ENCODE data around the gene SCGB3A1.
A peak's percentile ranks its signal among the peaks of the same experiment; 100 is the strongest.

SCGB3A1 gene

DNA sequence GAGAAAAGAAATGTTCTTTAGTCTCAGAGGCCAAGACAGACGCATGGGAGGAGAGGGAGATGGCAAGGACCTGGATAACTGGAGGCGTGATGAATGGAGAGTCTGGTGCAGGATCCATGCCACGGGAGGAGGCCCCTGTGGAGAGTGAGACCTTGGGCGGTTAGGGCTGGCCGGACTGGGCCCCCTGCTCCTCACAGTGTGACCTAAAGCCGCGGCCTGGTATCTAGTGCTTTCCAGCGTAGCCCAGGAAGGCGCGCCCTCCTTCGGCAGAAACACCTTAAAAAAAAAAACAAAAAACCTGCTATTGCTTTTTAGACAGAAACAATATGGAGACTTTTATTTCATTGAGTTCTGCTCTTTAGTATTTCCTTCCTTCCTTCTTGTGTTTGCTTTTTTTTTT, 33.1 kb downstream of the SCGB3A1 start:
- Mint-ChIP-seq H3K27ac (peak overlapping the region; percentile 90), H3K9me3 (peaks cover 6% of the 10 kb centered on the region), H3K27me3 (ENCODE audit: low read depth, poor library complexity) (no peaks in the 10 kb centered on the region), H3K4me1 (peaks cover 6% of the 10 kb centered on the region), H3K36me3 (ENCODE audit: low read depth) (peaks cover 91% of the 10 kb centered on the region), H3K4me3 (no peak overlapping the region)
- no peak for DNase-seq
- TF ChIP-seq, protein P1, sequence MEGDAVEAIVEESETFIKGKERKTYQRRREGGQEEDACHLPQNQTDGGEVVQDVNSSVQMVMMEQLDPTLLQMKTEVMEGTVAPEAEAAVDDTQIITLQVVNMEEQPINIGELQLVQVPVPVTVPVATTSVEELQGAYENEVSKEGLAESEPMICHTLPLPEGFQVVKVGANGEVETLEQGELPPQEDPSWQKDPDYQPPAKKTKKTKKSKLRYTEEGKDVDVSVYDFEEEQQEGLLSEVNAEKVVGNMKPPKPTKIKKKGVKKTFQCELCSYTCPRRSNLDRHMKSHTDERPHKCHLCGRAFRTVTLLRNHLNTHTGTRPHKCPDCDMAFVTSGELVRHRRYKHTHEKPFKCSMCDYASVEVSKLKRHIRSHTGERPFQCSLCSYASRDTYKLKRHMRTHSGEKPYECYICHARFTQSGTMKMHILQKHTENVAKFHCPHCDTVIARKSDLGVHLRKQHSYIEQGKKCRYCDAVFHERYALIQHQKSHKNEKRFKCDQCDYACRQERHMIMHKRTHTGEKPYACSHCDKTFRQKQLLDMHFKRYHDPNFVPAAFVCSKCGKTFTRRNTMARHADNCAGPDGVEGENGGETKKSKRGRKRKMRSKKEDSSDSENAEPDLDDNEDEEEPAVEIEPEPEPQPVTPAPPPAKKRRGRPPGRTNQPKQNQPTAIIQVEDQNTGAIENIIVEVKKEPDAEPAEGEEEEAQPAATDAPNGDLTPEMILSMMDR (IDR thresholded peaks at IDR 0.05): no peak

DNA sequence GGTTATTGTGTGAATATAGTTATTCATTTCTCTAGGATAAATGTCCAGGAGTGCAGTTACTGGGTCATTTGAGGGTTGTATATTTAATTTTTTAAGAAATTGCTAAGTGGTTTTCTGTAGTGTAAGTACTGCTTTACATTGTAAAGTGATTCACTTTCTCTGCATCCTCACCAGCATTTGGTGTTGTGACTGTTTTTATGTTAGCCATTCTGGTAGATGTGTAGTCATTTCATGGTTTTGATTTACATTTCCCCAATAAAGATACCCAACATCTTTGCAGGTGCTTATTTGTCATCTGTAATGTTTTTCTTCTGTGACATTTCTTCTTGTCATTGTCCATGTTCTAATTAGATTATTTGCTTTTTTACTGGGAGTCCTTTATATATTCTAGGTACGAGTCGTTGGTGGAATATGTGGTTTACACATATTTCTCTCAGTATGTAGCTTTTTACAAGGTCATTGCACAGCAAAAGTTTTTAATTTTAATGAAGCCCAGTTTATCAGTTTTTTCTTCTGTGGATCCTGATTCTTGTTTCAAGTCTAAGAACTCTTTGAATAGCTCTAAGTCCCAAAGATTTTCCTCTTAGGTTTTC, 34.0 kb downstream of the SCGB3A1 start:
- DNase-seq: no peak
- H3K4me1 Mint-ChIP-seq: peaks cover 6% of the 10 kb centered on the region
- H3K27ac Mint-ChIP-seq: no peak overlapping the region
- TF ChIP-seq, protein P1 (IDR thresholded peaks at IDR 0.05): no peak
- H3K4me3 Mint-ChIP-seq: no peak overlapping the region
- H3K9me3 Mint-ChIP-seq: peaks cover 6% of the 10 kb centered on the region
- H3K36me3 Mint-ChIP-seq (ENCODE audit: low read depth): peaks cover 95% of the 10 kb centered on the region
- no peaks in the 10 kb centered on the region for H3K27me3 Mint-ChIP-seq (ENCODE audit: low read depth, poor library complexity)

DNA sequence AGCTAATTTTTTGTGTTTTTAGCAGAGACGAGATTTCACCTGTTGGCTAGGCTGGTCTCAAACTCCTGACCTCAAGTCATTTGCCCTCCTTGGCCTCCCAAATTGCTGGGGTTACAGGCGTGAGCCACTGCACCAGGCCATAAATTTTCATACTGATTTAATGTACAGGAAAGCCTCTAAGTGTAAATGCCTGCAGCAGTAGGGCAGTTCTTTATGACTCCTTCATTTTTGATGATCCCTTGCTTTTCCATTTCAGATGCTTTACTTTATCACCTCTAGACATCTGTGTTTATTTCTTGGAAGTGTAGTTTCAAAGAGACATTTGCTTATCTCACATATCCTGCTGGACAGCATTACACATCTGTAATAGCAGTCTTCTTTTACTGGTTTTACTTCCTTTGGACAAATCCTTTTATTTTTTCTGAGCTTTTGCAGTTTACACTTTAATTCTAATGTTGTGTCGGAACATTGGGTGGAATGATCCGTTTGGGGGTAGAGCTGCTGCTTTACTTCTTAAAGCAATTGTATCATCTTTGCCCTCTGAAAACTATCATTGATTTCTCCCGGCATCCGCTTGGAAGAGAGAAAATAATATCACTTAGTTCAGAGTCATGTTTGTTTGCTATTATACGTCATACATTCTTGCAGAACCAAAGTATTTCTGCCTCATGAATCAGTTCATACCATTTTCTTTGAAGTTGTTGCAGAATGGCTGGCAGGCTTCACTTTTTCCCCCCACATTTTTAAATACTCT, 36.0 kb downstream of the SCGB3A1 start:
- H3K27ac Mint-ChIP-seq: no peak overlapping the region
- TF ChIP-seq, protein P1 (IDR thresholded peaks at IDR 0.05): no peak
- H3K9me3 Mint-ChIP-seq: no peaks in the 10 kb centered on the region
- no peak for DNase-seq
- H3K4me3 Mint-ChIP-seq: no peak overlapping the region
- H3K4me1 Mint-ChIP-seq: peaks cover 6% of the 10 kb centered on the region
- peaks cover 95% of the 10 kb centered on the region for H3K36me3 Mint-ChIP-seq (ENCODE audit: low read depth)
- no peaks in the 10 kb centered on the region for H3K27me3 Mint-ChIP-seq (ENCODE audit: low read depth, poor library complexity)

DNA sequence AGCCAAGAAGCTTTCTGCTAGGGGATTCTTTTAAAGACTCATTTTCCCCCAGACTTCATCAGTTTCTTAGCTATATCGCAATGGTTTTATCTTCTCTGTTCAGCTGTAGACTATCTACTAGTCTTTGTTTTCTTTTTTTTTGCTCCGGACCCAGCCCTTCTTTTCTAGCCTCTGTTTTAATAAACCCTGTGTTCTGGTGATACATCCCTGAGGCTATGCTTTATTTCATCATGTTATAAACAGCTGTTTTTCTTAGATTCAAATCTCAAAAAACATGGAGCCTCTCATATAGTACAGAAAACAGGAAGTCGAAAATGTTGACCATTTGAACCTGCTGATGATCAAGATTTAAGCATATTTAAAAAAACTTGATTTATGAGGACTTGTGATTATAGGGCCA, 37.8 kb downstream of the SCGB3A1 start:
- TF ChIP-seq, protein P1 (IDR thresholded peaks at IDR 0.05): no peak
- H3K4me1 Mint-ChIP-seq: peaks cover 6% of the 10 kb centered on the region
- H3K27ac Mint-ChIP-seq: no peak overlapping the region
- H3K36me3 Mint-ChIP-seq (ENCODE audit: low read depth): peaks cover 95% of the 10 kb centered on the region
- DNase-seq: no peak
- H3K4me3 Mint-ChIP-seq: no peak overlapping the region
- no peaks in the 10 kb centered on the region for H3K9me3 Mint-ChIP-seq
- no peaks in the 10 kb centered on the region for H3K27me3 Mint-ChIP-seq (ENCODE audit: low read depth, poor library complexity)

DNA sequence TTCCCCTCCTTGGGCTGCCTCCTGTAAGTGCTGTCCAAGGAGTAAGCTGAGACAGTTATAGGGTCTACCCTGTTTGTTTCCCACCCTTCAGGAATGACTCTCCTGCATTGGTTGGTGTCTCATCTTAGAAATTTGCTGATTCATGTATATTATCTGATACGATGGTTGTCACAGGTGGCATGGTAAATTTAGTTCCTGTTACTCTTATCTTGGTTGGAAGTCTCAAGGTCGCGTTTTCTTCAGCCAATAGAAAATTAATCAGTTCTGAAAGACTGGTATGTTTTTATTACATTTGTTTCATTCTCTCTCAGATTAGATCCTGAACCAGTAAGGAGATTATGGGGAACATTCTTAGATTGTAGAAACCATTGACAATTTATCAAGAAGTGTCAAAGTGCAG, 42.7 kb downstream of the SCGB3A1 start:
- H3K9me3 Mint-ChIP-seq: peaks cover 11% of the 10 kb centered on the region
- no peak overlapping the region for H3K4me3 Mint-ChIP-seq
- DNase-seq: no peak
- H3K27me3 Mint-ChIP-seq (ENCODE audit: low read depth, poor library complexity): no peaks in the 10 kb centered on the region
- H3K4me1 Mint-ChIP-seq: no peaks in the 10 kb centered on the region
- H3K27ac Mint-ChIP-seq: peak overlapping the region; percentile 93
- TF ChIP-seq, protein P1 (IDR thresholded peaks at IDR 0.05): no peak
- H3K36me3 Mint-ChIP-seq (ENCODE audit: low read depth): peaks cover 89% of the 10 kb centered on the region

DNA sequence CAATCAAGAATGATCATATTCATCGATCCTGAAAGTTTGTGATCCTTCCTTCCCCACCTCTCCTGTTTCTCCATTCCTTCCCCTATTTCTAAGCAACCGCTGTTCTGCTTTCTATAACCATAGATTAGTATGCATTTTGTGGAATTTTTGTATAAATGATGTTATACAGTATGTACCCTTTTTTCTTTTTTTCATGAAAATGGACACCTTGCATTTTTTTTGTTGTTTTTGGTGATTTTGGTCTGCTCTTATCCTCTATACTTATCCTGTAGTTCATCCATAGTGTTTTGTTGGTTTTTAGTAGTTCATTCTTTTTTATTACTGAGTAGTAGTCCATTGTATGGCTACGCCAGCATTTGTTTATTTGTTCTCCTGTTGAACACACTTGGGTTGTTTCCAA, 46.1 kb downstream of the SCGB3A1 start:
- TF ChIP-seq, protein P1 (IDR thresholded peaks at IDR 0.05): no peak
- H3K4me3 Mint-ChIP-seq: no peak overlapping the region
- no peak for DNase-seq
- peaks cover 28% of the 10 kb centered on the region for H3K9me3 Mint-ChIP-seq
- H3K27me3 Mint-ChIP-seq (ENCODE audit: low read depth, poor library complexity): no peaks in the 10 kb centered on the region
- H3K4me1 Mint-ChIP-seq: no peaks in the 10 kb centered on the region
- H3K36me3 Mint-ChIP-seq (ENCODE audit: low read depth): peaks cover 89% of the 10 kb centered on the region
- H3K27ac Mint-ChIP-seq: peak overlapping the region; percentile 23
